Skeletal muscle tissue (tissue), 4 donors: ENCODE results near the gene ADAM15. TPM values are rescaled to one million over a fixed set of nuclear protein-coding genes. Genes with fewer than 3 reads are reported as not detected.

Source experiments
- H3K27ac ChIP-seq: one replicate; pipeline ENCODE4 v1.7.0; 2013; ENCODE audit warnings: mild to moderate bottlenecking, low read depth, low read length, inconsistent platforms
- H3K27me3 ChIP-seq, 3 donors: one replicate each; pipeline ENCODE4 v1.7.0; 2013; ENCODE audit warnings: low read length in 3 of 3; ENCODE audit not compliant: control insufficient read depth in 3 of 3, insufficient read depth in 3 of 3
- H3K36me3 ChIP-seq, 3 donors: one replicate each; pipeline ENCODE4 v1.7.0; 2013; ENCODE audit warnings: low read length in 3 of 3; ENCODE audit not compliant: control insufficient read depth in 3 of 3, insufficient read depth in 3 of 3
- H3K4me1 ChIP-seq, 3 donors: one replicate each; pipeline ENCODE4 v1.7.0; 2013; ENCODE audit warnings: low read length in 3 of 3, mild to moderate bottlenecking in 3 of 3; ENCODE audit not compliant: control insufficient read depth in 3 of 3, insufficient read depth in 3 of 3
- H3K4me3 ChIP-seq, 3 donors: one replicate each; pipeline ENCODE4 v1.7.0; 2013; ENCODE audit warnings: low read length in 3 of 3
- H3K9ac ChIP-seq, 3 donors: one replicate each; pipeline ENCODE4 v1.7.0; 2013; ENCODE audit warnings: low read length in 3 of 3, mild to moderate bottlenecking in 3 of 3, moderate library complexity in 2 of 3, low read depth in 1 of 3
- H3K9me3 ChIP-seq, 3 donors: one replicate each; pipeline ENCODE4 v1.7.0; 2013; ENCODE audit warnings: low read length in 3 of 3; ENCODE audit not compliant: control insufficient read depth in 3 of 3
- total RNA-seq: library from RNA; depleted of rRNA; stranded (reverse); fragments of >200 nt; gene quantifications from one replicate; pipeline ENCODE4 v1.2.3, GENCODE V29; 2014
- donor health status: Osteomylitis.

ADAM15 gene
- total RNA-seq, 1 donor from 2014 or later, result 33.9 TPM

DNA sequence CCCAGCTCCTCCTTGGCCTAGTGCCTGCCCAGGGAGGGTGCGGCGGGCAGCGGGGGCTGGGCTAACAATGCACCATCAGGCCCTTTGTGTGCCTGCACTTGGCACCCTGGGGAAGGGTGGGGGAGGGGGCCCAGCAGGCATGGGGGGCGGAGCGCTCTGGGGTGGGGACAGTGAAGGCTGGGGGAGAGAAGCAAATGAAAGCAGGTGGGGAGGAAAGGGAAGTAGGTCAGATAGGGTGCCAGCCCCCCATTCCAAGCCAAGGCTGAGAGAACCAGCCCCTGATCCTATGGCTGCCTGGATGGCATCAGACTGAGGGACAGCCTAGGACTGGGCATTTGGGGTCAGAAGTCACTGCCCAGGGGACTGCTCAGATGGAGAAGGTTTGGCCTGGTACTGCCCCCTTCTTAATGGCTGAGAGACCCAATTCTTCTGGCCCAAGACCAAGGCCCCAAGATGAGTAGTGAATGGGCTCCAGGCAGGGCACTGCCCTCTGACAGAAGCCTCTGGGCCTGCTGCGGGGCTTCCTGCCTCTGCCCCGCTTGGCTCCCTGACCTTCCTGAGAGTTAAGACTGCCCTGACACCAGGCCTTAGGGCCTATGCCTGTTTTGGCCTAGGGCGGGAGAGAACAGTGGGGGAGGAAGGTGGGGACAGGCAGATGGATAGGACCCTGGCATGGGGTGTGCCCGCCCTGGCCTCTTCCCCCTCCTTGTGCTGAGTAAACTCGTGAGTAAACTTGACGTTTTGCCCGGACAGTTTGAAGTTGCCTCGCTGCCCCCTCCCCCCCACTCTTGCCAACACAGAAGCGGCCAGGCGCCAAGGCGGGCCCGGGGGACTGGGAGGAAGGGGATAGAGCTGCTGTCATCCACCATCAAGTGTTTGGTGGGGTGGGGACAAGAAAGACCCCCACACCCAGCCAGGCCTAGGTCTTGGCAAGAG is 45.8 kb upstream of the ADAM15 start:
- H3K4me1 ChIP-seq, result peaks cover 54 to 68% (median 59%) of the 10 kb centered on the region in 3 donors
- peak overlapping the region; percentile 97 for H3K27ac ChIP-seq
- H3K9me3 ChIP-seq, result no peaks in the 10 kb centered on the region
- H3K9ac ChIP-seq, result peak overlapping the region; percentile 61 to 75 (median 69)
- no peaks in the 10 kb centered on the region for H3K27me3 ChIP-seq
- H3K4me3 ChIP-seq, result peak overlapping the region in 2 of 3 donors; percentile 14 to 96
- no peaks in the 10 kb centered on the region for H3K36me3 ChIP-seq

DNA sequence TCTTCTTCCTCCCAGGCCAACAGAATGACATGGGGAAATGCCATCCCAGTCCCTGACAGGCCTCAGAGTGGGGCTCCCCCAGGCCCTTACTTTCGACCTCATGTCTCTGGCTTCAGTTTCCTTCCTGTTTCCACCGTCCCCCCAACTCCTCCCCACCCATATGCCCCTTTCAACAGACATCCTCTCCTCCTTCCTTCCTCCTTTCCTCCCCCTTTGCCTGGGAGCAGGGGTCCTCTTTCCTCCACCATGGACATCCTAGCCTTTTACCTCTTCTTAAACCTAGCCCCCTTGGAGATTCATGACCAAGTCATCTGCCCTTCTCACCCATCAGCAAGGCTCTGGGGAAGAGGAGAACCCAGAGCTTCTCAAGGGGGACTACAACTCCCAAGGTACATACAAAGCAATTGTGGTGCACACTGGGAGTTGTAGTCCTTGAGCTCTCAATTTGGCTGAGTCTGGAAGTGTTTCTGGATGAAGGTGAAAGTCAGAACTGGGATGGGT is 44.5 kb upstream of the ADAM15 start:
- Histone ChIP-seq H3K27me3 (no peaks in the 10 kb centered on the region), H3K4me3 (peak overlapping the region; percentile 9 to 35 (median 14)), H3K36me3 (no peaks in the 10 kb centered on the region), H3K9me3 (no peaks in the 10 kb centered on the region), H3K27ac (peak overlapping the region; percentile 97), H3K4me1 (peaks cover 55 to 80% (median 63%) of the 10 kb centered on the region in 3 donors), H3K9ac (peak overlapping the region in 2 of 3 donors; percentile 16 to 61)

DNA sequence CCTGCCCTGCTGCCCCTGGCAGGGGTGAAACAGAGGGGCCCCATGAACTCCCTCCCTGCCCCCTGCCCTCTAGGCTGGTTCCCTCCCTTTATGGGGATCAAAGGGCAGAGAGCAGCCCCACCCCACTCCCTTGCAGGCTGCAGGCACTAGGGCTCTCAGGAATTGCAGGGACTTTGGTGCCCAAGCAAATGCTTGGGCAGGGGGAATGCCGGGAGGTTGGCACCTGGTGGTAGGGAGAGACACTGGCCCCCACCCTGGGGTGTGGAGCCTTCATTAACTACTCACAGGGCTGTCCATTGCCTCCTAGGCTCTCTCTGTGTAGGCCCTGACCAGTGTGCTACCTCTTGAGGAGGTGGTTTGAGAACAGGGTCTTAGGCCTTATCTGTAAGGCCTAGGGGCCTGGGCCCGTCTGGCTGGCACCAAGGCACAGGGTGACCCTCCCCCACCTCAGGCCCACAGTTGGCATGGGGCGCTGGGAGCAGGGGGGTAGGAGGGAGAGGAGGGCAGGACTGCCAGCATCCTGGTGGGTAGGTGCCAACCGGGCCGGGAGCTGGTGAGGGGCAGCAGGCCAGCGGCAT is 43.8 kb upstream of the ADAM15 start:
- H3K27me3 ChIP-seq, result no peaks in the 10 kb centered on the region
- peak overlapping the region in 2 of 3 donors; percentile 55 to 60 for H3K4me3 ChIP-seq
- H3K9me3 ChIP-seq, result no peaks in the 10 kb centered on the region
- peaks cover 62 to 87% (median 70%) of the 10 kb centered on the region in 3 donors for H3K4me1 ChIP-seq
- H3K9ac ChIP-seq, result peak overlapping the region; percentile 10 to 83 (median 76)
- H3K36me3 ChIP-seq, result no peaks in the 10 kb centered on the region
- H3K27ac ChIP-seq, result peak overlapping the region; percentile 97

DNA sequence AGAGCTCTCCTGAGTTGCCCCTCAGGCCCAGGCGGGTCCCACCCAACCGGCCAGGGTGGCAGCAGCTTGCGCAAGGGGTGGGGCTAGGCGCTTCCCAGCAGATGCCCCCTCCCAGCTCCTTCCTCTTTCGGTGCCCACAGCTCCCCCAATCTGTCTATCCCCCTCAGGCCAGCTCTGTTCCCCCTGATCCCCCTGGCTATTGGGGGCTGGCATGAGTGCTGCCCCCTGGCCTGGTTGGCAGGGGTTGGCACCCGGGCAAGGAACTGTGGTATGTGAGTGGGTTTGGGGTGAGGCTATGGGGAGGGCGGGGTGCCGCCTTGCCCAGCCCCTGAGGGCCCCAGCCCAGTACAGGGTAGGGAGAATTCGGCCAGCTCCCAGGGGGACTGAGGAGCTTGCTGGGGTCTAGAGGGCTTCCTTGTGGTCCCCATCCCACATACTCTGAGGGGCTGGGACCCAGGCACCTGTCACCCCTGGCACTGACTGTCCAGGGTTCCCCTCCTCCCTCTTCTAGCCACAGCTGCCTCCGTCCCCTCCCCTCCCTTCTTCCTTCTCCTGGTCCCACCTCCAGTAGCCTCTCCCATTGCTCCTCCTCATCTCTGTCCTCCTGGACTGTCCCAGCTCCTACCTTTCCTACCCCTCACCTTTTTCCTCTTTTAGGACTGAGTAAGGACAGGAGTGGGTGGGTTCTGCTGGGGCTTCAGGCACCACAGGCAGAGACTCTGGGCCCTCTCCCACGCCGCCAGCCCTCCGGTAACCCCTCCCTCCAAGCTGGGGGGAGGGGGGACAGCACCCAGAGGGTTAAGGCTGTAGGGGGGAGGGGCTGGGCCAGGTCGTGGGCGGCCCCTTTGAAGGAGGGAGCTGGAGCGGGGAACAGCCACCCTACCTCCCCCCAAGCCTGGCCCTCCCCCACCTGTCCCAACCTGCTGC is 42.8 kb upstream of the ADAM15 start:
- Histone ChIP-seq H3K36me3 (no peaks in the 10 kb centered on the region), H3K27ac (peak overlapping the region; percentile 97), H3K9ac (peak overlapping the region; percentile 76 to 83 (median 77)), H3K4me1 (peaks cover 67 to 92% (median 79%) of the 10 kb centered on the region in 3 donors), H3K9me3 (no peaks in the 10 kb centered on the region), H3K4me3 (peak overlapping the region; percentile 41 to 60 (median 55)), H3K27me3 (no peaks in the 10 kb centered on the region)

DNA sequence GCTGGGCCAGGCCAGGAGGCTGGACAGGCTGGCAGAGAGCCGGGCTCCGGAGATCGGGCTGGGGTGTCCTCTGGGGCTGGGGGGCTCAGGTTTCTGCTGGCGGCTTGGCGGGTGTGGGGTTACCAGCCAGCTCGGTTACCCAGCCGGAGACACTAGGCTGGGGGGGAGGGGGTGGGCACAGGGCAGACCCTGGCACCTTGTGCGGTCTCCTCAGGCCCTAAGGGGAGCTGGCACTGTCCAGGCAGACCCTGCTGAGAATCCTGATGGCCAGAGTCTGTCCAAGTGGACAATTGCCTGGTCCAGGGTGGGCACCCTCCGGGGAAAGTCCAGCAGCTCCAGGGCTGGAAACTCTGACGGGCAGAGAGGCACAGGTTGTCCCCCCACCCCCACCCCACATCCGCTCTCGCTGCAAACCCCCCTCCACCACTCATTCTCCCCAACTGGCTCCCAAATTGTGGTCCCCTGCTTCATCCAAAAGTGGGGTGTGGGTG is 41.9 kb upstream of the ADAM15 start:
- Histone ChIP-seq H3K9me3 (no peaks in the 10 kb centered on the region), H3K27me3 (no peaks in the 10 kb centered on the region), H3K27ac (peak overlapping the region; percentile 97), H3K9ac (peak overlapping the region; percentile 60 to 83 (median 76)), H3K4me1 (peaks cover 65 to 90% (median 81%) of the 10 kb centered on the region in 3 donors), H3K4me3 (peak overlapping the region; percentile 41 to 60 (median 55)), H3K36me3 (peaks cover 0 to 6% (median 3%) of the 10 kb centered on the region in 3 donors)

DNA sequence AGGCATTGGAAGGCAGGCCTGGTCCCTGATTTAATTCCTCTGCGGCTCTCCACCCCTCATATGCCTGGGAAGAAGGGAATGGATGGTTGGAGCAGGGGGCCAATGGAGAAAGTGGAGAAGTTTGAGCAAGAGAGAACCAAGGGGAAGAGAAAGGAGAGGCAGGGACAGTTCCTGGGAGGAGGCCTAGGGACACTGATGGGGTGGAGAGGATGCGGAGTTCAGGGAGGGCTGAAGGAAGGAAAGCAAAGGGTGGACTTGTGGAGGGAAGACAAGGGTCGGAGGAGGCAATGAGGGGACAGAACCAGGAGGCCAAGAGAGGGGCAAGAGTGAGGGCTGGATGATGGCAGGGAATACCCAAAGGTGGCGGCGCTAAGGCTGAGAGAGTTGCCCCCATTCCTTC is 41.4 kb upstream of the ADAM15 start:
- H3K27ac ChIP-seq, result peak overlapping the region; percentile 97
- H3K9me3 ChIP-seq, result no peaks in the 10 kb centered on the region
- peaks cover 60 to 85% (median 76%) of the 10 kb centered on the region in 3 donors for H3K4me1 ChIP-seq
- peaks cover 0 to 9% (median 6%) of the 10 kb centered on the region in 3 donors for H3K36me3 ChIP-seq
- no peaks in the 10 kb centered on the region for H3K27me3 ChIP-seq
- peak overlapping the region in 1 of 3 donors; percentile 9 for H3K4me3 ChIP-seq
- H3K9ac ChIP-seq, result peak overlapping the region in 1 of 3 donors; percentile 51

DNA sequence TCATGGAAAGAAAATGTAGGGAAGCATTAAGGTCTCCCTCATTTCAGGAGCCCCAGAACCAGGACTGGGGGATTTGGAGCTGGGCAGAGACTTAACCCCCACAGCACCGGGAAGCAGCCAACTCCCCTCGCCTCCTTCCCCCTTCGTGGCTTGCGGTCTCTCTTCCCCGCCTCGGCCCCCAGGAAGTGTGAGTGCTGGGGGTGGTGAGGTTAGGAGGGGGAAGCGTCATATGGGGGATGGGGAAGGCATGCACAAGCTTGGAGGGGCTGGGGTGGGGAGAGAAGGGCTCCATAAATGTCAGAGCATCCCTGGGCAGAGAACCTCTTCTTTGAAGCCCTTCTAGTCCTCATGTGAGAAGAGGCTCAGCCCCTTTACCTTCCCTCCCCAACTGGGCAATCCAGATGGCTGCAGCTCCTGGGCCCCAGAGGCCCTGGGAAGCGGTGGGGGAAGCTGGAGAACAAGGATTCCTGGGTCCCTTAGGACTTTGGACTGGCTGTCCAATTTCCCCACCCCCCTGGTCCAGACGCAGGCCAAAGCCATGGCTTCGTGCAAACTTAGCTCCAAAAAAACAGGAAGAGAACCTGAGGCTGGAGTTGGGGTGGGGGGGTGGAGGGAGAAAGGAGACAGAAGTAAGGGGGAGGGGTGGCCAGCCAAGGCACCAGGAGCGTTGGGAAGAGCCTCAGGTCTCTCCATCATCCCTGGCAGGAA is 40.8 kb upstream of the ADAM15 start:
- H3K4me1 ChIP-seq, result peaks cover 55 to 80% (median 70%) of the 10 kb centered on the region in 3 donors

DNA sequence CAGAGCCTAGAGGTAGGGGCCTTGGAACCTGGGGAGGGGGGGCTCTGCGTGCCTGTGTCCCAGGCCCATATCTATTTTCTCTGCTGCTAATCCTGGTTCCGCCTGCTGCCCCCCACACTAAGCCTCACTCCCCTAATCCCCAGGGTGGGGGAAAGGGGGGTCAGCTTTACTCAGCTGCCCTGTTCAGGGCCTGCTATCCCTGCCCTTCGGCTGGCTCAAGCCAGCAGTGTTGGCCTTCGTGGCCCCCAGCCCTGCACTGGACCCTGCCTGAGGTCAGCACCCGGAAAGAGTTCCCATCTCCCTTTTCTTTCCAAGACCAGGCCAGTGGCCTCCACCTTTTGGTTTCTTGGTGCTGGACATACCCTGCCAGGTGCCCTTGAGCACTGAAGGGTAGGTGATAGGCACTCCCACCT is 40.1 kb upstream of the ADAM15 start:
- no peak overlapping the region for H3K4me3 ChIP-seq

More for the DNA sequence above, 40.8 kb upstream of the ADAM15 start:
- Histone ChIP-seq H3K9ac (peak overlapping the region in 2 of 3 donors; percentile 32 to 33), H3K36me3 (peaks cover 3 to 12% (median 9%) of the 10 kb centered on the region in 3 donors), H3K4me3 (peak overlapping the region in 1 of 3 donors; percentile 9), H3K27ac (peak overlapping the region; percentile 97), H3K9me3 (no peaks in the 10 kb centered on the region), H3K27me3 (no peaks in the 10 kb centered on the region)

More for the DNA sequence above, 40.1 kb upstream of the ADAM15 start:
- Histone ChIP-seq H3K9ac (peak overlapping the region in 2 of 3 donors; percentile 32 to 33), H3K27me3 (no peaks in the 10 kb centered on the region), H3K9me3 (no peaks in the 10 kb centered on the region), H3K36me3 (peaks cover 9 to 14% (median 12%) of the 10 kb centered on the region in 3 donors), H3K4me1 (peaks cover 48 to 77% (median 64%) of the 10 kb centered on the region in 3 donors), H3K27ac (peak overlapping the region; percentile 97)
